Measurements from ENCODE around the gene SPTAN1. TPM values are rescaled to one million over a fixed set of nuclear protein-coding genes. Genes with fewer than 3 reads are reported as not detected.

SPTAN1 gene
- total RNA-seq, 1 donor from 2014 or later: 270 TPM

DNA sequence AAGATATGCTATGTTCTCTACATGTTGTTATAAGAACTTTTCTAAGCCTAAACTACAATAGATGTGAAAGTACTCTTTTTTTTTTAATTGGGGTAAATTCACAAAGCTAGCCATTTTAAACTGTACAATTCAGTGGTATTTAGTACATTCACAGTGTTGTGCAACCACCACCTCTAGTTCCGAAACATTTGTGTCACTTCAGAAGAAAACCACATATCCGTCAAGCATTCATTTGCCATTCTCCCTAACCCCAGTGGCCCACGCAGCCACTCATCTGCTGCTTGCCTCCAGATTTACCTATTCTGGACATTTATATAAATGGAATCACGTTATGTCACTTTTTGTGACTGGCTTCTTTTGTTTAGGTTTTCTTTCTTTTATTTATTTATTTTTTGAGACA, 43.1 kb downstream of the SPTAN1 start:
- DNase-seq (ENCODE audit: extremely low spot score, unreplicated experiment): no peak
- no peaks in the 10 kb centered on the region for H3K27me3 Mint-ChIP-seq
- no peak overlapping the region for H3K4me3 Mint-ChIP-seq
- H3K9me3 Mint-ChIP-seq: no peaks in the 10 kb centered on the region
- no peak overlapping the region for H3K27ac Mint-ChIP-seq
- TF ChIP-seq, protein P1, sequence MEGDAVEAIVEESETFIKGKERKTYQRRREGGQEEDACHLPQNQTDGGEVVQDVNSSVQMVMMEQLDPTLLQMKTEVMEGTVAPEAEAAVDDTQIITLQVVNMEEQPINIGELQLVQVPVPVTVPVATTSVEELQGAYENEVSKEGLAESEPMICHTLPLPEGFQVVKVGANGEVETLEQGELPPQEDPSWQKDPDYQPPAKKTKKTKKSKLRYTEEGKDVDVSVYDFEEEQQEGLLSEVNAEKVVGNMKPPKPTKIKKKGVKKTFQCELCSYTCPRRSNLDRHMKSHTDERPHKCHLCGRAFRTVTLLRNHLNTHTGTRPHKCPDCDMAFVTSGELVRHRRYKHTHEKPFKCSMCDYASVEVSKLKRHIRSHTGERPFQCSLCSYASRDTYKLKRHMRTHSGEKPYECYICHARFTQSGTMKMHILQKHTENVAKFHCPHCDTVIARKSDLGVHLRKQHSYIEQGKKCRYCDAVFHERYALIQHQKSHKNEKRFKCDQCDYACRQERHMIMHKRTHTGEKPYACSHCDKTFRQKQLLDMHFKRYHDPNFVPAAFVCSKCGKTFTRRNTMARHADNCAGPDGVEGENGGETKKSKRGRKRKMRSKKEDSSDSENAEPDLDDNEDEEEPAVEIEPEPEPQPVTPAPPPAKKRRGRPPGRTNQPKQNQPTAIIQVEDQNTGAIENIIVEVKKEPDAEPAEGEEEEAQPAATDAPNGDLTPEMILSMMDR (conservative IDR thresholded peaks at IDR 0.05): no peak
- no peaks in the 10 kb centered on the region for H3K4me1 Mint-ChIP-seq (ENCODE audit: unreplicated experiment)
- H3K36me3 Mint-ChIP-seq: peaks cover 31% of the 10 kb centered on the region

DNA sequence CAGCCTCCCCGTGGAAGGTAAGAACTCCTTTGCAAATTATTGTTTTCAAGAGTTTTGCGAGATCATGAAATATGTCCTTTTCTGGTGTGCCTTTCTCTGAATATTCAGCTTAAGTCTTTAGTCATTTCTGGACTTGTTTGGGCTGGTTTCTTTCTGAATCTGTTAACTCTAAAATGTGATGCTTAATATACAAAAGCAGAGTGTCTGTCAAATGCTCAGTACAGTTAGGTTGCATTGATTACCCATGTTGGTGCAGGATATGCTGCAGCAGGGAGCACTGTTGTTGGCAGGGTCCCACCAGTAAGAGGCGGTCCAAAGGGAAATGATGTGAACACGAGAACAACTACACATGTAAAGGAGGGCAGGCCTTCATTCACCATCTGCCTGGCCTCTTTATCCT, 47.7 kb downstream of the SPTAN1 start:
- TF ChIP-seq, protein P1 (conservative IDR thresholded peaks at IDR 0.05): no peak
- no peak overlapping the region for H3K27ac Mint-ChIP-seq
- H3K4me1 Mint-ChIP-seq (ENCODE audit: unreplicated experiment): no peaks in the 10 kb centered on the region
- H3K4me3 Mint-ChIP-seq: no peak overlapping the region
- H3K27me3 Mint-ChIP-seq: no peaks in the 10 kb centered on the region
- peaks cover 18% of the 10 kb centered on the region for H3K36me3 Mint-ChIP-seq
- DNase-seq (ENCODE audit: extremely low spot score, unreplicated experiment): no peak
- H3K9me3 Mint-ChIP-seq: no peaks in the 10 kb centered on the region

DNA sequence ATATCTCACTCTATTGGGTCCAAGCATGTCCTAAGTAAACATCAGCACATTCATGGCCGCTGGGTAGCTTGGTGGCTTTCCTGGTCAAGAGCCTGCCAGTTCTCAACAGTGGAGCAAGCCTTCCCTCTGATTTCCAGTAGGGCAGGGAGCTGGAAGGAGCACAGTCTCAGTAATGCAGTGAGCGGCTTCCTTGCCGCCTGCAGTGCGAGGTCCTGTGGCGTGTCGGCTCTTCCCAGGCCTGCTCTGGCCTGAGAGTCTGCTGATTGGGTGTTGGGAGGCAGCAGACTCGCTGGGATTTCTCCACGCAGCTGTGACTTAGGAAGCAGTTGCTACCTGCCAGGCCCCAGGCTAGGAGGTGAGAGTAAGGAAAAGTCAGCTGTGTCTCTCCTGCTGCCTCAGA, 51.3 kb downstream of the SPTAN1 start:
- Mint-ChIP-seq H3K4me1 (ENCODE audit: unreplicated experiment) (no peaks in the 10 kb centered on the region), H3K27ac (no peak overlapping the region), H3K27me3 (no peaks in the 10 kb centered on the region), H3K4me3 (no peak overlapping the region), H3K9me3 (no peaks in the 10 kb centered on the region), H3K36me3 (peaks cover 18% of the 10 kb centered on the region)
- no peak for DNase-seq (ENCODE audit: extremely low spot score, unreplicated experiment)
- TF ChIP-seq, protein P1 (conservative IDR thresholded peaks at IDR 0.05): no peak

DNA sequence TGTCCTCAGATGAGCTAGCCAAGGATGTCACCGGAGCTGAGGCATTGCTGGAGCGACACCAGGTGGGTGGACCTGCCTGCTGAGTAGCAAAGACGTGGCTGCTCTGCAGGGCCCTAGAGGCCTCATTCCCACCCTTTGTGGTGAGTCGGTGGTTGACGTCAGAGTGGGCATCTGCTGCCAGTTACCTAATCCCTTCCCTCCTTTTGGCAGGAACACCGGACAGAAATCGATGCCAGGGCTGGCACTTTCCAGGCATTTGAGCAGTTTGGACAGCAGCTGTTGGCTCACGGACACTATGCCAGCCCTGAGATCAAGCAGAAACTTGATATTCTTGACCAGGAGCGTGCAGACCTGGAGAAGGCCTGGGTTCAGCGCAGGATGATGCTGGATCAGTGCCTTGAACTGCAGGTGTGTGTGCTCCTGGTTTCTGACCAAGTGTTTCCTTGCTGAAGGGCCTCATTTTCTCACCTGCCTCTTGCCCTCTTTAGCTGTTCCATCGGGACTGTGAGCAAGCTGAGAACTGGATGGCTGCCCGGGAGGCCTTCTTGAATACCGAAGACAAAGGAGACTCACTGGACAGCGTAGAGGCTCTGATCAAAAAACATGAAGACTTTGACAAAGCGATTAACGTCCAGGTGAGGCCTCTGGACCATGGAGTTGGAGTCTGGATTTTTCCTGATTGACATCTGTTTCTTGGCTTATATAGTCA, 55.4 kb downstream of the SPTAN1 start:
- Mint-ChIP-seq H3K36me3 (peaks cover 19% of the 10 kb centered on the region), H3K4me1 (ENCODE audit: unreplicated experiment) (no peaks in the 10 kb centered on the region), H3K27me3 (no peaks in the 10 kb centered on the region), H3K9me3 (no peaks in the 10 kb centered on the region), H3K4me3 (no peak overlapping the region), H3K27ac (no peak overlapping the region)
- TF ChIP-seq, protein P1 (conservative IDR thresholded peaks at IDR 0.05): no peak
- DNase-seq (ENCODE audit: extremely low spot score, unreplicated experiment): no peak

DNA sequence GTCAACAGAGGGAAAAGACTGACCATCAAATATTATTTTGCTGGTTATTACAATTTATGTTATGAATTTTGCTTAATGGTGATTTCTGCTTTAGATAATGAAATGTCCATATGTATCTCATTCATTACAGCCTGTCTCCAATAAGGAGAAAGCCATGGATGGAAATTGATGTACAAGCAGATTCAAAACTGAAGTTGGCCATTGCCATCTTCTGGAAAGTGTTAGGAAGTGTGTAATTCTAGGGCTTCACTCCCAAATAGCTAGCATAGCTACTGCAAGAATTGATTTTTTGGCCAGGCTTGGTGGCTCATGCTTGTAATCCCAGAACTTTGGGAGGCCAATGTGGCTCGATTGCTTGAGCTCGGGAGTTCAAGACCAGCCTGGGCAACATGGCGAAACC, 58.5 kb downstream of the SPTAN1 start:
- peaks cover 19% of the 10 kb centered on the region for H3K36me3 Mint-ChIP-seq
- H3K9me3 Mint-ChIP-seq: no peaks in the 10 kb centered on the region
- H3K27ac Mint-ChIP-seq: no peak overlapping the region
- no peak for DNase-seq (ENCODE audit: extremely low spot score, unreplicated experiment)
- H3K4me1 Mint-ChIP-seq (ENCODE audit: unreplicated experiment): no peaks in the 10 kb centered on the region
- no peaks in the 10 kb centered on the region for H3K27me3 Mint-ChIP-seq
- no peak overlapping the region for H3K4me3 Mint-ChIP-seq
- TF ChIP-seq, protein P1 (conservative IDR thresholded peaks at IDR 0.05): no peak

All from type B pancreatic cell (in vitro differentiated cells).